GM12878 (cell line): Measurements from ENCODE around the gene JADE1.

Experiments
- CEBPB ChIP-seq, 2 experiments: fragments of 150-350 bp in 1 of 2; IDR thresholded peaks; 2 replicates each; pipeline ENCODE4 v1.6.1; 2012 to 2014; ENCODE audit warnings: low read depth in 2 of 2, low read length in 2 of 2, borderline replicate concordance in 1 of 2, inconsistent platforms in 1 of 2
- CTCF ChIP-seq, 3 experiments: IDR thresholded peaks in 2 of 3; conservative IDR thresholded peaks in 1 of 3; 2 replicates each; pipeline ENCODE4 v1.5.1; 2011; ENCODE audit warnings: low read depth in 3 of 3, low read length in 3 of 3, mild to moderate bottlenecking in 3 of 3, control low read depth in 2 of 3, moderate library complexity in 2 of 3, inconsistent platforms in 1 of 3, mixed read lengths in 1 of 3; ENCODE audit not compliant: control insufficient read depth in 2 of 3, insufficient read depth in 1 of 3; ENCODE audit errors: extremely low read depth in 1 of 3
- EZH2 ChIP-seq: IDR thresholded peaks from 2 replicates; pipeline ENCODE4 v1.6.1; 2012; ENCODE audit warnings: low read depth, mild to moderate bottlenecking, control low read depth, inconsistent platforms, low read length, borderline replicate concordance; ENCODE audit not compliant: control insufficient read depth
- FOS ChIP-seq: IDR thresholded peaks from 3 replicates; pipeline ENCODE4 v1.6.1; 2011; ENCODE audit warnings: borderline replicate concordance; ENCODE audit not compliant: insufficient read length; ENCODE audit errors: extremely low read depth
- NR2C2 ChIP-seq: IDR thresholded peaks from 2 replicates; pipeline ENCODE4 v1.6.1; 2011; ENCODE audit warnings: borderline replicate concordance, low read depth; ENCODE audit not compliant: control insufficient read depth, insufficient read length
- POLR2AphosphoS5 ChIP-seq: IDR thresholded peaks from 2 replicates; pipeline ENCODE4 v1.6.1; 2011; ENCODE audit warnings: mild to moderate bottlenecking, low read length, inconsistent platforms
- SIN3A ChIP-seq: IDR thresholded peaks from 2 replicates; pipeline ENCODE4 v1.6.1; 2012; ENCODE audit warnings: low read depth, low read length, improper control_type of control experiment

DNA sequence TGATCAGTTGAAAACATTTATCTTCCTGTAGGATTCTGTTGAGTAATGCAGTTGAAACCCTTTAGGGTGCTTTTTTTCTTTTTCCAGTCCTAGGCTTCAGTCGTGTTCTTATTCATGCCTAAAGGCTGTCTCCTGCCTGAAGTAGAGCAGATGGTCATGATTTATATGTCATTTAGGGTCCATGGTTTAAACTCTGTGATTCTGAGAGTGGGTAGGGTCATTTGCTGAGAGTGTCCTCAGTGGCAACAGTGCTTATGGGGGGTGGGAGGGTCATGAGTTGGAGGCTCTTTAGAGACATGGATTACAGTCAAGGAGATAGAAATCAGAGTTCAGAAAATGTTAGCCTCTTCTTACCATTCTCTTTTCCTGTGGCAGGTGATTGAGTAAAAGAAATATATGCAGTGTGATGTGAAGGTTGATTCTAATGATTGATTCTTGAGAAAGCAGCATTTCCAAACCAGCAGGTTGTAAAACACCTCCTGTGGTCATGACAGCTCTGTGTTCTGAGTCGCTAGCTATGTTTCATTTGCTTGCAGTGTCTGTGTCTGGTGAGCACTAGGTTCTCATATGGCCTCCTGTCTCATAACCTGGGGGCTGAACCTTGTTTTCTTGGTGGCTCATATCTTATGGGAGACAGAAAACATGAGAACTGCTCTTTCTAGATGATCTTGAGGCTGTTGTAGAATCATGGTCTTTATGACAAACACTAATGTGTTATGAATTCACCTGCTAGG, 60.4 kb downstream of the JADE1 start:
- no peak for TF ChIP-seq NR2C2
- TF ChIP-seq FOS: no peak
- no peak for TF ChIP-seq CTCF (IDR thresholded peaks at IDR 0.05 in 2 of 3, conservative IDR thresholded peaks at IDR 0.05 in 1 of 3; ENCODE audit: control insufficient read depth in 2 of 3, extremely low read depth in 1 of 3, insufficient read depth in 1 of 3, low read depth in 3 of 3, low read length in 3 of 3)
- TF ChIP-seq POLR2AphosphoS5: no peak
- TF ChIP-seq CEBPB (IDR thresholded peaks at IDR 0.05; ENCODE audit: borderline replicate concordance in 1 of 2, low read depth in 2 of 2, low read length in 2 of 2): no peak
- no peak for TF ChIP-seq SIN3A
- no peak for TF ChIP-seq EZH2
